Spinal cord (tissue), 10 donors: ENCODE measurements around the gene ERICH6. TPM values are rescaled to one million over a fixed set of nuclear protein-coding genes. Genes with fewer than 3 reads are reported as not detected.

Source experiments
- DNase-seq, 6 donors: peaks; one replicate each; pipeline versions ENCODE4 v3.0.0 to v3.0.0-alpha.2; 2013 to 2015; ENCODE audit warnings: low spot score in 6 of 6, low read depth in 4 of 6
- H3K27ac ChIP-seq: one replicate; pipeline ENCODE4 v1.5.1; 2013; ENCODE audit warnings: low read depth, low read length, control low read depth
- H3K27me3 ChIP-seq: one replicate; pipeline ENCODE4 v1.6.1; 2013; ENCODE audit warnings: low read length; ENCODE audit not compliant: control insufficient read depth, insufficient read depth
- H3K36me3 ChIP-seq: one replicate; pipeline ENCODE4 v1.6.1; 2013; ENCODE audit warnings: low read length; ENCODE audit not compliant: control insufficient read depth, insufficient read depth
- H3K4me1 ChIP-seq: one replicate; pipeline ENCODE4 v1.6.1; 2013; ENCODE audit warnings: low read length; ENCODE audit not compliant: control insufficient read depth, insufficient read depth
- H3K4me3 ChIP-seq: one replicate; pipeline ENCODE4 v1.5.1; 2013; ENCODE audit warnings: low read depth, low read length, control low read depth
- H3K9me3 ChIP-seq: one replicate; pipeline ENCODE4 v1.6.1; 2013; ENCODE audit warnings: low read length; ENCODE audit not compliant: control insufficient read depth, insufficient read depth
- WGBS: methylation state at CpG from one replicate; pipeline ENCODE4 v1.1.5; 2013; ENCODE audit warnings: missing lambda C conversion rate; ENCODE audit not compliant: insufficient coverage; 5-methylcytosine and 5-hydroxymethylcytosine counted together
- long read RNA-seq, 4 donors: transcript quantifications; one replicate each; lab custom pipeline, GENCODE V29; 2026
- polyA plus RNA-seq, 2 donors: library from polyadenylated mRNA; unstranded; fragments of 120-200 nt; gene quantifications; one replicate each; pipeline ENCODE4 v1.2.1, GENCODE V29; 2013; ENCODE audit not compliant: insufficient read length in 2 of 2
- total RNA-seq, 2 donors: library from RNA; depleted of rRNA in 1 of 2; stranded (reverse); fragments of 120-200 nt in 1 of 2; fragments of >200 nt in 1 of 2; gene quantifications; one replicate each; pipeline versions ENCODE4 v1.2.3 to v1.2.4, GENCODE V29; 2013 to 2014
- donor health status: healthy.

Gene ERICH6
- total RNA-seq (under 1 TPM; 0.33 to 0.40 TPM), polyA plus RNA-seq (under 1 TPM; 0.89 to 0.93 TPM)
- long read RNA-seq, donor 1, result 0 reads
- long read RNA-seq, donor 2, result 0 reads
- long read RNA-seq, donor 3, result 0 reads
- long read RNA-seq, donor 4, partial matches to known transcripts, result 16 of 21 reads
- long read RNA-seq, donor 4, other reads (novel, unspliced or antisense), result 5 of 21 reads

DNA sequence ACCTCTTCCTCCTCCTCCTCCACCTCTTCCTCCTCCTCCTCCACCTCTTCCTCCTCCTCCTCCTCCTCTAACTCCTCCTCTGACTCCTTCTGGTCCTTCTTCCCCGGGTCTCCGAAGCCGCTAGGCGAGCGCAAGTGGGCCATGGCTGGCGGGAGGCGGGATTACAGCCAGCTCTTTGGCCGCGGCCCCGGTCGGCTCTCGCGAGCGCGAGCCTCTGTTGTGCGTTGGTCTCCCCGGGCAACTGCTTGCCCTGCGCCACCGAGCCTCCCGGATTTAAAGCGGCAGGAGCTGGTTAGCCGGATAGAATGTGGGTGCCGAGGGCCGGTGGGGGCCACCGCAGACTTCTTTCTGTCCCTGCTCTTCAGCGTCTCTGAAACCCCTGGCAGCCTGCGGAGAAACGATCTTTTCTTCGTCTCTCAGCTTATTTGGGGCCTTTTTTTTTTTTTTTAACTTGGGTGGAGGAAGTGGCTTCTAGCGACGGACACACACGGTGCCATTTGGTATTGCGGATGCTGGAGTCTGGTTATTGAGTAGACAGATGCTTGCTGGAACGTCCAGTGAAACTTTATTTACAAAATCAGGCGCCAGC is at the start of gene ERICH6:
Gene ERICH6 (minus strand): TSS at position 165 of the 589 bp plus-strand sequence. CDS start 22 bp downstream, at position 143.
- Histone ChIP-seq H3K9me3 (no peaks in the 10 kb centered on the region), H3K4me3 (peak within 1 kb of the TSS; percentile 63), H3K36me3 (no peaks in the 10 kb centered on the region), H3K27me3 (no peaks in the 10 kb centered on the region), H3K27ac (peak within 1 kb of the TSS; percentile 72), H3K4me1 (peaks cover 18% of the 10 kb centered on the region)
- peak; percentile 70 to 96 (median 83) for DNase-seq
- under 1% methylated on average over 28 of the region's 35 CpGs for WGBS

GRCh38 chr3:150751781-150752263 is 48.1 kb upstream of the ERICH6 start:
- no peak overlapping the region for H3K27ac ChIP-seq
- WGBS, result no CpG with 5 or more reads among the region's 2 CpGs
- no peaks in the 10 kb centered on the region for H3K4me1 ChIP-seq
- no peaks in the 10 kb centered on the region for H3K36me3 ChIP-seq
- H3K9me3 ChIP-seq, result no peaks in the 10 kb centered on the region
- no peaks in the 10 kb centered on the region for H3K27me3 ChIP-seq
- no peak for DNase-seq
- no peak overlapping the region for H3K4me3 ChIP-seq

GRCh38 chr3:150749255-150749654 is 45.5 kb upstream of the ERICH6 start:
- no peaks in the 10 kb centered on the region for H3K36me3 ChIP-seq
- H3K9me3 ChIP-seq, result no peaks in the 10 kb centered on the region
- H3K27ac ChIP-seq, result no peak overlapping the region
- H3K4me1 ChIP-seq, result no peaks in the 10 kb centered on the region
- no peak for DNase-seq
- H3K4me3 ChIP-seq, result no peak overlapping the region
- no peaks in the 10 kb centered on the region for H3K27me3 ChIP-seq
- WGBS, result 88% methylated on average over 1 of the region's 6 CpGs

DNA sequence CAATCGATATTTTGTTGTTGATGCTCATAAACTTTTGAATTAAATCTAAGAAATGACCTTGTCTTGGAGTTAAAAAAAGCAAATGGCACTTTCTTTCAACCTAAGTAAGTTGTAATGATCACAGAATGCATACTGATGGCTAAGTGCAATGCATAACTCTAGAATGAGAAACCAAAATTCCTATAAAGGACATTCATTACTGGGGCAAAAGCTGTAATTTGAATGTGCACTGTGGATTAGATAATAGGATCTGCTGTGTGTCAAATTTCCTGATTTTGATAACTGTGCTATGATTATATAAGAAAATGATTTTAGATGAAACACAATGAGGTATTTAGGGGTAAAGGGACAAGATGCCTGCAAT is 44.9 kb upstream of the ERICH6 start:
- H3K4me3 ChIP-seq, result no peak overlapping the region
- no peaks in the 10 kb centered on the region for H3K36me3 ChIP-seq
- no peaks in the 10 kb centered on the region for H3K4me1 ChIP-seq
- no peaks in the 10 kb centered on the region for H3K27me3 ChIP-seq
- H3K9me3 ChIP-seq, result no peaks in the 10 kb centered on the region
- H3K27ac ChIP-seq, result no peak overlapping the region
- no peak for DNase-seq
- no CpG with 5 or more reads among the region's 1 CpG for WGBS

DNA sequence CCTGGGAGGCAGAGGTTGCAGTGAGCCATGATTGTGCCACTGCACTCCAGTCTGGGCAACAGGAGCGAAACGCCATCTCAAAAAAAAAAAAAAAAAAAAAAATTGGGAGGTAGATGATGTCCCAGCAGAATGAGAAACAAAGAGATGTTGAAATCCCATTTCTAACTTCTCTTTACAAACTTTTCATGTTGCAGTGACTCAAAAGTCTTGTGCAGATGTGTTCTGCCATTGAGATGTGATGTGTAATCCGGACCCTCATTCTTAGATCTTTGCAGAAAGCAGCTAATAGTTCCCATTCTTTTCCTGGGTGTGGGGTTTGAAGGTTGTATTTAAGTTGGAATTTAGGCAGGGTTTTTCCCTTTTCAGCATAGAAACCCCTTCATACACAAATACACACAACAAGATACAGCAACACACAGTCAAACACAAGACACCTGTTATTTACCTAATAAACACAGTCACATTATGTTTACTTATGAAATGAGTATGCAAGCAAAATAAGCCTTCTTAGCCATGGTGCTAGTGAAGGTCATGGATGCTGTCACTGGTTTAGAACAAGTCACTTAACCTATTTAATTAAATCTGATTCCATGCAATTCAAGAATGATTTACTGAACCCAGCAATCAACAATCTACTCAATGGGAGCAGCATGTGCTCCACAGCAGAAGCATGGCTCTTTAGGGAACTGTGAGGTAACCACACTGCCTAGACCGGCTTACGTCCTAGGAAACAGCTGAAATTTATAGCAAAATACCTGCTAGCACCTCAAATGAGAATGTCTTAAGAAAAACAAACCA is 44.4 kb upstream of the ERICH6 start:
- H3K4me1 ChIP-seq, result no peaks in the 10 kb centered on the region
- no CpG with 5 or more reads among the region's 5 CpGs for WGBS
- H3K9me3 ChIP-seq, result no peaks in the 10 kb centered on the region
- no peaks in the 10 kb centered on the region for H3K36me3 ChIP-seq
- H3K27me3 ChIP-seq, result no peaks in the 10 kb centered on the region
- peak in 1 of 6 donors; percentile 17 for DNase-seq
- no peak overlapping the region for H3K27ac ChIP-seq
- H3K4me3 ChIP-seq, result no peak overlapping the region

- Histone ChIP-seq H3K4me1 (no peaks in the 10 kb centered on the region), H3K36me3 (peaks cover 5% of the 10 kb centered on the region), H3K27me3 (no peaks in the 10 kb centered on the region), H3K9me3 (no peaks in the 10 kb centered on the region), H3K27ac (no peak overlapping the region), H3K4me3 (no peak overlapping the region)
- 92% methylated on average over 3 of the region's 7 CpGs for WGBS
- no peak for DNase-seq
Observed at GRCh38 chr3:150746791-150747590, 43.3 kb upstream of the ERICH6 start.

DNA sequence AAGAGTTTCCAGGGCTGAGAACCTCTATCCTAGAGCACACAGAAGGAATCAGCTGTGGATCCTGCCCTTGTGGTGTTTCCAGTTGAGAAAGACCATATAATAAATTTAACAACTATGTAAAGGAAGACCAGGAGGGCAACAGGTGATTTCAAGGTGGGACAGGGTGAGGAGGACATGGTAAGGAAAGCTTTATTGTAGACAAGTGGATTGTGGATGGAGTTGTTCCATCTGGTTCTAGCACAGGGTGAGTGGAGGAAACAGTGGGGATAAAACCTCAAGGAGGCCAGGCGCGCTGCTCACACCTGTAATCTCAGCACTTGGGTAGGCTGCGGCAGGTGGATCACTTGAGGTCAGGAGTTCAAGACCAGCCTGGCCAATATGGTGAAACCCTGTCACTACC is 42.1 kb upstream of the ERICH6 start:
- no peaks in the 10 kb centered on the region for H3K4me1 ChIP-seq
- H3K36me3 ChIP-seq, result peaks cover 6% of the 10 kb centered on the region
- H3K9me3 ChIP-seq, result no peaks in the 10 kb centered on the region
- H3K27ac ChIP-seq, result no peak overlapping the region
- no peak for DNase-seq
- H3K27me3 ChIP-seq, result no peaks in the 10 kb centered on the region
- no peak overlapping the region for H3K4me3 ChIP-seq
- 86% methylated on average over 2 of the region's 3 CpGs for WGBS

DNA sequence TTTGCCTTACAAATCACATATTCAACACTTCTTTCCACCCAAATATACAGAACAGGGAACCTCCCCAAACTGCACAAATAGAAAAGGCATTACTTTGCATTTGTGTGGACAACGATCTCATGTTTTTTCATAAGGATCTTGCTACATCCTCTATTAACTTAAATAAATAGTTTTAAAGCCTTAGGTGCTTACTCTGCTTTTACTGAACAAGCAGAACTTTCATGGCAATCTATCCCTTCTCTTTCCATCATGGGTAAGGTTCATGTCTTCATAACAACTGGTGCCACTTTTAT is 41.1 kb upstream of the ERICH6 start:
- H3K27me3 ChIP-seq, result no peaks in the 10 kb centered on the region
- no peak for DNase-seq
- H3K4me1 ChIP-seq, result no peaks in the 10 kb centered on the region
- no peaks in the 10 kb centered on the region for H3K9me3 ChIP-seq
- 60% methylated on average over 1 of the region's 1 CpG for WGBS
- no peak overlapping the region for H3K27ac ChIP-seq
- H3K4me3 ChIP-seq, result no peak overlapping the region
- H3K36me3 ChIP-seq, result peaks cover 6% of the 10 kb centered on the region

- H3K36me3 ChIP-seq, result peaks cover 6% of the 10 kb centered on the region
- no peak overlapping the region for H3K27ac ChIP-seq
- no peak overlapping the region for H3K4me3 ChIP-seq
- no peaks in the 10 kb centered on the region for H3K4me1 ChIP-seq
- no peaks in the 10 kb centered on the region for H3K9me3 ChIP-seq
- WGBS, result 100% methylated on average over 2 of the region's 8 CpGs
- no peak for DNase-seq
- no peaks in the 10 kb centered on the region for H3K27me3 ChIP-seq
Observed at GRCh38 chr3:150744041-150744918, 40.6 kb upstream of the ERICH6 start.
